HFFc6 (cell line): Measurements from ENCODE around the gene SDHAF1. TPM values are rescaled to one million over a fixed set of nuclear protein-coding genes. Genes with fewer than 3 reads are reported as not detected.

Experiments
- DNase-seq: peaks from one replicate; pipeline ENCODE4 v3.0.0-alpha.2; 2018
- H3K27ac Mint-ChIP-seq: 2 replicates; pipeline ENCODE4 v1.8.0; 2020; ENCODE audit warnings: mild to moderate bottlenecking, mixed read lengths
- H3K27me3 Mint-ChIP-seq: 2 replicates; pipeline ENCODE4 v1.8.0; 2021; ENCODE audit warnings: mild to moderate bottlenecking, moderate library complexity, mixed read lengths; ENCODE audit not compliant: insufficient read depth
- H3K36me3 Mint-ChIP-seq: 2 replicates; pipeline ENCODE4 v1.8.0; 2021; ENCODE audit warnings: low read depth, mixed read lengths
- H3K4me1 Mint-ChIP-seq: 2 replicates; pipeline ENCODE4 v1.8.0; 2020; ENCODE audit warnings: low read depth, mixed read lengths
- H3K4me3 Mint-ChIP-seq: 2 replicates; pipeline ENCODE4 v1.8.0; 2020; ENCODE audit warnings: mild to moderate bottlenecking, moderate library complexity, mixed read lengths
- H3K9me3 Mint-ChIP-seq: 2 replicates; pipeline ENCODE4 v1.8.0; 2020; ENCODE audit warnings: mild to moderate bottlenecking, mixed read lengths
- CTCF ChIP-seq: fragments of 200-600 bp; sonication (generic); IDR thresholded peaks from 2 replicates; pipeline ENCODE4 v1.5.0; 2021; ENCODE audit warnings: antibody characterized with exemption, mild to moderate bottlenecking
- total RNA-seq, 6 experiments: library from RNA; stranded (reverse); fragmentation: NEBNext Ultra II Directional; extraction: Animal tissue kit (Norgen Biotek cat#: 25700); gene quantifications; 2 replicates in 1 of 6; 3 replicates in 5 of 6; pipeline ENCODE4 v1.2.3, GENCODE V29; 2021

SDHAF1 gene
- total RNA-seq, 6 experiments from 2014 or later, result 8.2 to 12.5 (median 8.9) TPM

- Mint-ChIP-seq H3K9me3 (0 out of 2 replicates have a peak, but pooled peaks cover 4% of the 10 kb centered on the region), H3K27me3 (peaks cover 46% of the 10 kb centered on the region), H3K4me1 (no peaks in the 10 kb centered on the region), H3K36me3 (no peaks in the 10 kb centered on the region), H3K4me3 (no peak overlapping the region), H3K27ac (no peak overlapping the region)
- no peak for DNase-seq
- no peak for TF ChIP-seq CTCF
Measured at GRCh38 chr19:35988824-35989223, 6.2 kb upstream of the SDHAF1 start.

GRCh38 chr19:35990156-35990555 lies 4.8 kb upstream of the SDHAF1 start:
- Mint-ChIP-seq H3K4me1 (peaks cover 5% of the 10 kb centered on the region), H3K36me3 (no peaks in the 10 kb centered on the region), H3K27ac (no peak overlapping the region), H3K27me3 (peaks cover 37% of the 10 kb centered on the region), H3K9me3 (0 out of 2 replicates have a peak, but pooled peaks cover 4% of the 10 kb centered on the region), H3K4me3 (no peak overlapping the region)
- DNase-seq, result no peak
- TF ChIP-seq CTCF, result no peak

- no peak for DNase-seq
- H3K27ac Mint-ChIP-seq, result no peak overlapping the region
- H3K36me3 Mint-ChIP-seq, result no peaks in the 10 kb centered on the region
- TF ChIP-seq CTCF, result no peak
- H3K4me3 Mint-ChIP-seq, result no peak overlapping the region
- peaks cover 29% of the 10 kb centered on the region for H3K27me3 Mint-ChIP-seq
- H3K9me3 Mint-ChIP-seq, result 0 out of 2 replicates have a peak, but pooled peaks cover 4% of the 10 kb centered on the region
- H3K4me1 Mint-ChIP-seq, result peaks cover 10% of the 10 kb centered on the region
Measured at GRCh38 chr19:35990771-35991730, 3.9 kb upstream of the SDHAF1 start.

GRCh38 chr19:35991731-35992450 lies 3.1 kb upstream of the SDHAF1 start:
- Mint-ChIP-seq H3K36me3 (peaks cover 4% of the 10 kb centered on the region; the same call in 1 of the 2 replicates), H3K27ac (no peak overlapping the region), H3K4me3 (no peak overlapping the region), H3K9me3 (0 out of 2 replicates have a peak, but pooled peaks cover 4% of the 10 kb centered on the region), H3K27me3 (peaks cover 30% of the 10 kb centered on the region), H3K4me1 (peaks cover 19% of the 10 kb centered on the region)
- DNase-seq, result no peak
- TF ChIP-seq CTCF, result no peak

GRCh38 chr19:35992907-35993765 lies 1.9 kb upstream of the SDHAF1 start:
- peaks cover 23% of the 10 kb centered on the region for H3K27me3 Mint-ChIP-seq
- no peak overlapping the region for H3K4me3 Mint-ChIP-seq
- no peak for TF ChIP-seq CTCF
- no peak for DNase-seq
- H3K36me3 Mint-ChIP-seq, result peaks cover 4% of the 10 kb centered on the region; the same call in 1 of the 2 replicates
- H3K9me3 Mint-ChIP-seq, result 0 out of 2 replicates have a peak, but pooled peaks cover 4% of the 10 kb centered on the region
- H3K27ac Mint-ChIP-seq, result no peak overlapping the region
- peaks cover 27% of the 10 kb centered on the region for H3K4me1 Mint-ChIP-seq
